GM18951 (cell line): Measurements from ENCODE around the gene DDRGK1.

Experiments used
- POLR2A ChIP-seq: IDR thresholded peaks from 4 replicates; pipeline ENCODE4 v1.6.1; 2011; ENCODE audit warnings: mild to moderate bottlenecking; ENCODE audit not compliant: insufficient read length, insufficient read depth; ENCODE audit errors: extremely low read depth
- in situ Hi-C: fragments of 300-500 bp; cut with MboI; formaldehyde crosslinking; loops from one replicate; pipeline ENCODE4 v1.12.0; 2022; ENCODE audit warnings: low sequenced_read_pairs, mixed read lengths, inconsistent platforms; ENCODE audit not compliant: unreplicated experiment

DDRGK1 gene

DNA sequence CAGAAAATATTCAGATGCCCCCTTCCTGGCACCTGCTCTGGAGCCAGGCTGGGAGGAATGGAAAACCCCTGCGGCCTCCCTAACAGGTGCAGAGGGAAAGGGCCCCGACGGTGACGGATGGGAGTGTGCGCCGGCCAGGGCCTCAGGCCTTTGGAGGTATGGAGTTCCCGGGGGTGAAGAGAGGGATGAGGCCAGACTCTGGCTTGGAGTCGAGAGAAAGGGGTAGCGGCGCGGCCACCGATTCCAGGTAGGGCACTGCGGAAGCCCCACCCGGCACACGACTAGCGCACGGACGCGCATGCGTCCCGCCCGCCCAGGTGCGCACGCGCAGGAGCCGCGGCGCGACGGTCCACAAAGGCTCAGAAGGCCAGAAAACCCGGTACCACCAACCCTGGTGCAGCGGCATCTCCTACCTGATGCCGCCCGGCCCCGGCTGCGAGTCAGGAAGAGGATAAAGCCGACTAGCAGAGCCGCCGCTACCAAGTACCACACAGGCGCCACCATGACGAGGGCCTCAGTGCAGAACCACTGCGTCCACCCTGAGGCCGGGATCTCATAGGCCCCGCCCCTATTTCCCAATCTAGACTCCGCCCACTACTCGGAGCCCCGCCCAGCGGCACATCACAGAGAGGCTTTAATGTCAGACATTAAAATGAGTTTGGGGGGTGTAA is at the start of gene DDRGK1:
TSS of gene DDRGK1 (minus strand) at position 559 of the 671 bp plus-strand sequence. CDS start at position 504, 55 bp downstream.
- in situ Hi-C loops: no loop called here
- TF ChIP-seq POLR2A: peak; percentile 89

DNA sequence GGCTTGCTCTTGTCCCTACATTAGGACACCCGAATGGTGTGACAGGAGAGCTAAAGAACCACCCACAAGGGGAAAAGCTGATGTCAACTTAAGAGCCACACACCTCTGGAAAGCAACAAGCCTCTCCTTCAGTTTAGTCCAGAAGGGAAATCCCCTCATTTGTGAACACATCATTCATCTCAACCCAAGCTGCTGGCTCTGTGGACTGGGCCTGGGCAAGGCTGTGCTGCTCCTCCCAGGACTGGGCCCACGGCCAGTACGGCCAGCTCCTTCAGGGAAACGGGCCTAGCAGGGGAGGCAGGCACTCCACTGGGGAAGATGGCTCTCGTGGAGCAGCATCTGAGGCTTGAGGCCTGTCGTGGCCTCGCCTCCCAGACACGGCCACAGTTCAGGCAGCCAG is 47.3 kb upstream of the DDRGK1 start:
- TF ChIP-seq POLR2A: no peak
- in situ Hi-C loops: no loop called here

DNA sequence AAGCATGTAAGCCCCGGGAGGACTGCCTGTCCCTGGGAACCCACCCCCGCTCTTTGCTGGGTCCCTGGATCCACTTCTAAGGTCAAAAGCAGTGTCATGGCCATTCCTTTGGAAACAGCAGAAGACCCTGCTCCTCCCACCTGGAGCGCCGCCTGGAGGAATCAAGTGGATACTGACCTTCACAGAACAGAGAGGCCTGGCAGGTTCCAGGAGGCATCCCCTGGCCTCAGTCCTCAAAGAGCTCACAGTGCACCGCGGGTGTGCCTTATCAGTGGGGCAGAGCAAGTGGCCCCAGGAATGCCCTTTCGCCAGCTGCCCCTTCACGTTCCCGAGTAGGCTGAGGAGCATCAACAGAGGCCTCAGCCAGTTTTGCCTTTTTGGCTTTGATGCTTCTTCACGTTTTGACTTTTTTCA is 45.6 kb upstream of the DDRGK1 start:
- no peak for TF ChIP-seq POLR2A
- in situ Hi-C loops: no loop called here

DNA sequence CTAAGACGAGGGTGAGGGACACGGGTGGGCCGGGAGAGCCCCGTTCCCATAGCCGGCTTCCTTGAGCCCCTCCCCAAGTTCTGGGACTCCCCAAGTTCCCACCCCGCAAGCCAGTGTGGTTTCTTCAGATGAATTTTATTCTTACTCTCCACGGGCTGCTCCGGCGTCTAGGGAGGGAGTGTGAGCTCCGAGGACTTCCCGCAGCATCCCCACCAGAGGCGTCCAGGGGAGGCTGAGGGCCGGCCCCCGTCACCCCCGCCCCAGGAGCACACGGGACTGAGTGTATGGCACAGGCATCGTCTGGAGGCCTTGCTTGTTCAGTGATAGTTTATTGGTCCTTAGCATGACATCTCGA is 44.5 kb upstream of the DDRGK1 start:
- in situ Hi-C loops: no loop called here

DNA sequence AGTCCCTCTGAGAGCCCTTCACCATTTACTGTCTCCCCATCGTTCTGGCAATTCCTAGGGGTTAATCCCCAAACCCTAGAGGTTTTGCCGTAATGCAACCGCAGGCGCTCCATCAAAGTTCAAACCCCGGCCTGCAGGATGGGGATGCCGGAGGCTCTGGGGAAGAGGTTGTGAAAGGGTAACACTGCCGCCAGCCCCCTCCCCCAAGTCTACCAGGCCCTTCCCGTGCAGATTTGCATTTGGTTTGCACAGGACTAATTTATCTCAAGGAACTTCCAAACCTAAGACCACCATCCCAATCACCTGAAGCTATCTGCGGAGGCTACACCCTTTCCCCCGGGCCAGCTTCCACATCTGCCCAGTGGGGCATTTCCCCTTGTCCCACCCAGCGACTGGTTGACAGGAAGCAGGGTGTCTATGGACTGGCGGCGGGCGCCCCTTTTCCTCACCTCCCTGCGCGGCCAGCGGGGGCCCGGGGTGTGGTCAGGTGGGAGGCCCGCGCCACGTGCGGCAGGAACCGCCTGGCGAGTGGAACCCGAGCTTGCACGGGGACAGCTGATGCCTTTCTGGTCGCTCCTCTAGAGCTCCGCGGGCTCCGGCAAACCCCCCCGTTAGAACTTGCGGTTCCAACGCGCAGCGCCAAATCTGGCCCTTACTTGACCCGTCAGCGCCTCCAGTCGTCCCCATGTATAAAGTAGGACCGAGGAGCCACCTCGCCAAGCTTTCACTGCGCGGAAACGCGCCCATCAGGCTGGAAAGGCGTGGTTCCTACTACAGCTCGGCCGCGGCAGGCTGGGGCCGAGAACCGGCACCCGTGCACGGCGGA is 43.9 kb upstream of the DDRGK1 start:
- in situ Hi-C loops: no loop called here

More for the DNA sequence above, 44.5 kb upstream of the DDRGK1 start:
- TF ChIP-seq POLR2A: no peak

DNA sequence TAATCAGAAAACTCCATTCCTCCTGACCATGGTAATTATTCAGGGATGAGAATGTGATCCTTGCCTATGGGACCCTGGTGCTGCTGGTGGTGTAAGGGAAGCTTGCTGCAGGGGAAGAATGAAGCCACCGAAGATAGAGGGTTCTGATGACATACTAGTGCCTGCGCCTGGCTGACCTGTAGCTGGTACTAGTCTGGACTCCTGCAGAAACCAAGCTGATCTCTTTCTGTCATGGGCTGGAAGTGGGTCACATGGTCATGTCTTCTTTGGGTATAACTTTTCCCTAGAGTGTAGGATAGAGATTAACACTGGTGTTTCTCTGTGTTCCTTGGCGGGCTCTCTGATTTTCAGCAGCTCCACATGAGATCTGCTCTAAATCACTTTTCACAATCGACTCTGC is 43.2 kb upstream of the DDRGK1 start:
- in situ Hi-C loops: no loop called here
- no peak for TF ChIP-seq POLR2A

More for the DNA sequence above, 43.9 kb upstream of the DDRGK1 start:
- TF ChIP-seq POLR2A: no peak

DNA sequence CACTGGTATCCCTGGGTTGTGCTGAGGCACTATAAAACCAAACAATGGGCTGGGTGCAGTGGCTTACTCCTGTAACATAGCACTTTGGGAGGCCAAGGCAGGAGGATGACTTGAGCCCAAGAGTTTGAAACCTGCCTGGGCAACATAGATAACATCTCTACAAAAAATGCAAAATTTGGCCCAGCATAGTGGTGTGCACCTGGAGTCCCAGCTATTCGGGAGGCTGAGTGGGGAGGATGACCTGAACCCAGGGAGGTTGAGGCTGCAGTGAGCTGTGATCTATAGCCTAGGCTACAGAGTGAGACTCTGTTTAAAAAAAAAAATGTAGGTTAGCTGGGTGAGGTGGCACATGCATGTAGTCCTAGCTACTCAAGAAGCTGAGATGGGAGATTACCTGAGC is 42.2 kb upstream of the DDRGK1 start:
- no peak for TF ChIP-seq POLR2A
- in situ Hi-C loops: no loop called here

DNA sequence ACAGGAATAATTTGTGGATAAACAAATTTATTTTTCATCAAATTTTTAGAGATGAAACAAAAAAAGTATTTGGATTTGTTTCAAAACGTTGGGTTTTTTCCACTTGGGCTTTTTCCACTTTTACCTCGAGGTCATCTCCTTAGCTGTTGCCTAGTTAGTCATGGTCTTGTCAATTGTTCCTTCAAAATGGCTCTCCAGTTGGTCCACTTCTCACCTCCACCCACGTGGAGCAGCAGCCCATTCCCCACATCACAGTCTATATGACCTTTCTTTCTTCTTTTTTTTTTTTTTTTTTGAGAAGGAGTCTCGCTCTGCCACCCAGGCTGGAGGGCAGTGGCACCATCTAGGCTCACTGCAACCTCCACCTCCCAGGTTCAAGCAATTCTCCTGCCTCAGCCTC is 41.2 kb upstream of the DDRGK1 start:
- TF ChIP-seq POLR2A: no peak
- in situ Hi-C loops: no loop called here

DNA sequence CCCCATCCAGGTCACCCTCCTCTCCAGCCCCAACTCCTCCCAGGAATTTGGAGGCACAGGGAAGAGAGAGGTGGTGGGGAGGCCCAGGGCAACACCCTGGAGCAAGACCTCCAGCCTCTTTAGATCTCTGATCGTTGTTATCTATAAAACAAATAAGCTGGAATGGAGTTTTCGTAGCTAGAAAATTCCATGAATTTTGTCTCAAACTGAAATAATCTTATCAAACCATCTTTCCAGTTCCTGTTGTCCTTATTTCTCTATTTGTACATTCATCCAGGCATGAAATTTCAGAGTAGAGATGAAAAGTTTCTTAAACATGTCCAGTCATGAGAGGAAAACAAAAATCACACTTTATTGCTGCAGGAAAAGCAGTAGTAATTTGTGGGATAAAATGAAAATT is 40.7 kb upstream of the DDRGK1 start:
- no peak for TF ChIP-seq POLR2A
- in situ Hi-C loops: no loop called here

DNA sequence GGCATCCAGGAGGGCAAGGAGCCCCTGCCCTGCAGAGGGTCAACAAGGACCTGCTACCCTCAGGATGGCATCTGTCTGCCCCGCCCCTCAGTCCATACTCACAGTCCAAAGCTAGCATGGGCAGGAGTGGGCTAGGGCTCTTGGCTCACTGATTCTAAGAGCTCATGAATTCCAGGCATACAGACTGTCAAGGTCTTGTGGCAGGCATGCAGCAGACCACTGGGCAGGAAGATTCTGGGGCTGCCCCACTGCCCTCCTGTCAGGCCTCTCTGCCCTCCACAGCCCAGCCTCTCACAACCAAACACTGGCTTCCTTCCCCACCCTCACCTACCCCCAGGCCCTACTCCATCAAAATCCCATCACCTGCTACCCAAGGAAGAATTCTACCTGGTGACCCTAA is 40.1 kb upstream of the DDRGK1 start:
- in situ Hi-C loops: no loop called here
- TF ChIP-seq POLR2A: no peak

DNA sequence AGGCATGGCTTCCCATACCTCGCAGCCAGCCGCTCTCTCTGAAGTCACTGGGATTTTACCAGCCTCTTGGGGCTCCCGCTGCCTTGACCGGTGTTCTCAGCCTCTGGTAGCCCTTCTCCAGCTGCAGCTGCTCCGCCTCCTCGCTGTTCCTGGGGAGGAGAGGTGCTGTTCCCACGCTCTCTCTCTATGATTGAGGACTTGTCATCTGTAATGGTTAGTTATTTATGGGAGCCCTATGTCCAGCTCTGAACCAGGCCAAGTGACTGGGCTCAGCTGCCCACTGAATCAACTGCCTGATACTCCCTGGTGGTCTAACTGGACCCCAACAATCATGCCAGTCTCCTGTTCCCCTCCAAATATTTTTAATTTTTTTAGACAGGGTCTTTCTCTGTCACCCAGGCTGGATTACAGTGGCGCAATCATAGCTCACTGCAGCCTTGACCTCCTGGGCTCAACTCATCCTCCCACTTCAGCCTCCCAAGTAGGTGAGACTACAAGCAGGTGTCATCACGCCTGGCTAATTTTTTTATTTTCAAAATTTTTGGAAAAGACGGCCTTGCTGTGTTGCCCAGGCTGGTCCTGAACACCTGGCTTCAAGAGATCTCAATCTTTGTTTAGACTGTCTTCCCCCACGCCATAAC is 39.4 kb upstream of the DDRGK1 start:
- no peak for TF ChIP-seq POLR2A
- in situ Hi-C loops: no loop called here

DNA sequence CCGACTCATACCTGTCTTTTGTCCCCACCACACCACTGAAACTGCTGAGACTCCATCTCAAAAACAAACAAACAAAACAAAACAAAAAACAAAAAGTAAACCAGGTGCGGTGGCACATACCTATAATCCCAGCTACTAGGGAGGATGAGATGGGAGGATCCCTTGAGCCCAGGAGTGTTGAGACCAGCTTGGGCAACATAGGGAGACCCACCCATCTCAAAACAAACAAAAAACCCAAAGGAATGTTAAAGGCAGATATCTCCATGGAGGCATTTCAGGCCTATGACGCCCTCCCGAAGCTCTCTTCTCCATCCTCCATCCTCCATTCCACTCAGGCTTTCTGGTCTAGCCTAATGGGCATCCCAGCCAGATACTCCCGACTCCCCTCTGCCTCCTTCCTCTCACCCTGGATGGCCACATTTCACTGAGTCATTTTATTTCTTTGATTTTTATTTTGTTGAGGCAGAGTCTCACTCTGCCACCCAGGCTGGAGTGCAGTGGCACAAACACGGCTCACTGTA is 37.8 kb upstream of the DDRGK1 start:
- in situ Hi-C loops: no loop called here
- no peak for TF ChIP-seq POLR2A

DNA sequence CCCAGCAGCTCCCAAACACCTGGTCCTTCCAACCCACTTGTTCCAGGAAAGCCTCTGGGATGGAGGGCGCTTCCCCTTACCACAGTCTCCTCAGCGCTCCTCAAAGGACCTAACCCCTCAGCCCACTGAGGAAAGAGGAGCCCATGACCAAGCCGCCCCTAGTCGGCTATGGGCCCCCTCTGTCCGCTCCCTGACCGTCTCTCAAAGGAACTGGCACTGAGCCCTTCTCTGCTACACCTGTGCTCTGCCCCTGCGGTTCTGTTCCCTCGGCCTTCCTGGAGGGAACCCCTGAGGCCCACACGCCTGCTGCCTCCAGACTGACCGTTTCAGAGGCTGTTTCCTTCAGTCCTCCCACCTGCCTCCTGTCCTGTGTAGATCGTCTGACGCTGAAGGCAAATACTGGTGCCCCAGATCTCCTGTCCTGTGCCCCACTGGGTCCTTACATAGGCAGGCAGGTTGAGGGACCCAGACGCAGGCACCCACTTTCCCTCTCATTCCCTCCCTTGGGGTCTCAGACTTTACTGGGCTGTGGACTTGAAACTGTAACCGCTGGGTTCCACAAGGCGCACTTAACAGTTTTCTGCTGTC is 36.4 kb upstream of the DDRGK1 start:
- in situ Hi-C loops: no loop called here
- TF ChIP-seq POLR2A: no peak
